ENCODE data around the gene LNP1. TPM values are rescaled to one million over a fixed set of nuclear protein-coding genes. Genes with fewer than 3 reads are reported as not detected.

LNP1 gene
- total and polyA plus RNA-seq, 10 of the 15 experiments (the other 5 are each of a cell fraction or from before 2014, with no cell fraction given), result 2.1 to 4.2 (median 2.7) TPM

DNA sequence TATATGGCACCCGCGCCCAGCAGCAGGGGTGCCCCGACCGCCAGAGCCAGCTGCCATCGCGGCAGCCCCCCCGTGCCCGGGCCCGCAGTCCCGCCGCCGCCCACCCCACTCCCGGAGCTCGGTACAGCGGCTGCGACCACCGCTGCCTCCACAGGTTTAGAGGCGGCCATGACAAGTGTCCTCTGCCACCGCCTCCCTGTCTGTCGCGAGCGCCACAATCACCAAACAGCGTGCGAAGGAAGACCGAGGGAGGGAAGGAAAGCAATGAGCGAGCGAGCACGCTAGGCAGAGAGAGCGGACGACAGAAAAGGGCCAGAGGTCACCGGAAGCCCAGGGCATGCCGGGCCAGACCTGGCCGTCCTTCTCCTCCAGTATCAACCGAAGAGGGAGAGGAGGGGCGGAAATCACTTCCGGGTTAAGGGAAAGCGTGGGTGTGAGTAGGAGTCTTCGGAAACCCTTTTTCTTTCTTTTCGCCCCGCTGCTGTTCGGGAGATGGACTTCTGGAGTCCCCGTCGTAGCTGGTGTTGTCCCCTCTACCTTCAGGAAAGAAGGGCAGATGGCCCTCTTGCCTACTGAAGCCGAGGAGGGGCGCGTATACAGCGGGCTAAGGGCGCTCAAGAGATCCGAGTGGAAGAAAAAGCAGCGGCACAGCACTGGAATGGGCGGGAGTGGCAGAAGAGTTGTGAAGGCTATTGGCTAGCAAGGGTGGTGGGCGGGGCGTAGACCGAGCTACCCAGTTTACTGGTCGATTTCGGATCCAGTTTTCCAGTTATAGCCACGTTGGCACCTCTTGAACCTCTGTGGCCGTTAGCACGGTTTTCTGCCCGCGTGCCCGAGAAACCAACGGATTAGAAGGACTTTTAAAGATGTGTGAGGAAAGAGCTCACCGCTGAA lies at the start of gene LNP1, which contains the start of gene TOMM70 (continued):
- TF ChIP-seq, protein P1, sequence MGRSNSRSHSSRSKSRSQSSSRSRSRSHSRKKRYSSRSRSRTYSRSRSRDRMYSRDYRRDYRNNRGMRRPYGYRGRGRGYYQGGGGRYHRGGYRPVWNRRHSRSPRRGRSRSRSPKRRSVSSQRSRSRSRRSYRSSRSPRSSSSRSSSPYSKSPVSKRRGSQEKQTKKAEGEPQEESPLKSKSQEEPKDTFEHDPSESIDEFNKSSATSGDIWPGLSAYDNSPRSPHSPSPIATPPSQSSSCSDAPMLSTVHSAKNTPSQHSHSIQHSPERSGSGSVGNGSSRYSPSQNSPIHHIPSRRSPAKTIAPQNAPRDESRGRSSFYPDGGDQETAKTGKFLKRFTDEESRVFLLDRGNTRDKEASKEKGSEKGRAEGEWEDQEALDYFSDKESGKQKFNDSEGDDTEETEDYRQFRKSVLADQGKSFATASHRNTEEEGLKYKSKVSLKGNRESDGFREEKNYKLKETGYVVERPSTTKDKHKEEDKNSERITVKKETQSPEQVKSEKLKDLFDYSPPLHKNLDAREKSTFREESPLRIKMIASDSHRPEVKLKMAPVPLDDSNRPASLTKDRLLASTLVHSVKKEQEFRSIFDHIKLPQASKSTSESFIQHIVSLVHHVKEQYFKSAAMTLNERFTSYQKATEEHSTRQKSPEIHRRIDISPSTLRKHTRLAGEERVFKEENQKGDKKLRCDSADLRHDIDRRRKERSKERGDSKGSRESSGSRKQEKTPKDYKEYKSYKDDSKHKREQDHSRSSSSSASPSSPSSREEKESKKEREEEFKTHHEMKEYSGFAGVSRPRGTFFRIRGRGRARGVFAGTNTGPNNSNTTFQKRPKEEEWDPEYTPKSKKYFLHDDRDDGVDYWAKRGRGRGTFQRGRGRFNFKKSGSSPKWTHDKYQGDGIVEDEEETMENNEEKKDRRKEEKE (IDR thresholded peaks at IDR 0.05), result no peak
- peak; percentile 62; the same call in 1 of the 2 replicates for TF ChIP-seq CREB1 (IDR thresholded peaks at IDR 0.05; ENCODE audit: low read depth)
- peak; percentile 69; the same call in 1 of the 2 replicates for TF ChIP-seq NFIC (IDR thresholded peaks at IDR 0.05; ENCODE audit: low read depth, low read length)
- no peak for TF ChIP-seq CBX3 (IDR thresholded peaks at IDR 0.05; ENCODE audit: borderline replicate concordance, low read depth)
- no peak for TF ChIP-seq NRF1 (conservative IDR thresholded peaks at IDR 0.05; ENCODE audit: low read depth, low read length)
- no peak for TF ChIP-seq SMARCA5 (IDR thresholded peaks at IDR 0.05)
- peak; percentile 80; the same call in 1 of the 2 replicates for TF ChIP-seq NFYB (IDR thresholded peaks at IDR 0.05; ENCODE audit: insufficient read depth, low read depth, low read length)
- TF ChIP-seq, protein P2, sequence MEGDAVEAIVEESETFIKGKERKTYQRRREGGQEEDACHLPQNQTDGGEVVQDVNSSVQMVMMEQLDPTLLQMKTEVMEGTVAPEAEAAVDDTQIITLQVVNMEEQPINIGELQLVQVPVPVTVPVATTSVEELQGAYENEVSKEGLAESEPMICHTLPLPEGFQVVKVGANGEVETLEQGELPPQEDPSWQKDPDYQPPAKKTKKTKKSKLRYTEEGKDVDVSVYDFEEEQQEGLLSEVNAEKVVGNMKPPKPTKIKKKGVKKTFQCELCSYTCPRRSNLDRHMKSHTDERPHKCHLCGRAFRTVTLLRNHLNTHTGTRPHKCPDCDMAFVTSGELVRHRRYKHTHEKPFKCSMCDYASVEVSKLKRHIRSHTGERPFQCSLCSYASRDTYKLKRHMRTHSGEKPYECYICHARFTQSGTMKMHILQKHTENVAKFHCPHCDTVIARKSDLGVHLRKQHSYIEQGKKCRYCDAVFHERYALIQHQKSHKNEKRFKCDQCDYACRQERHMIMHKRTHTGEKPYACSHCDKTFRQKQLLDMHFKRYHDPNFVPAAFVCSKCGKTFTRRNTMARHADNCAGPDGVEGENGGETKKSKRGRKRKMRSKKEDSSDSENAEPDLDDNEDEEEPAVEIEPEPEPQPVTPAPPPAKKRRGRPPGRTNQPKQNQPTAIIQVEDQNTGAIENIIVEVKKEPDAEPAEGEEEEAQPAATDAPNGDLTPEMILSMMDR (IDR thresholded peaks at IDR 0.05 in 2 of 3, conservative IDR thresholded peaks at IDR 0.05 in 1 of 3; ENCODE audit: control insufficient read depth in 2 of 3, extremely low read depth in 1 of 3, insufficient read depth in 1 of 3, low read depth in 3 of 3, low read length in 3 of 3), result no peak
- TF ChIP-seq, protein P3, sequence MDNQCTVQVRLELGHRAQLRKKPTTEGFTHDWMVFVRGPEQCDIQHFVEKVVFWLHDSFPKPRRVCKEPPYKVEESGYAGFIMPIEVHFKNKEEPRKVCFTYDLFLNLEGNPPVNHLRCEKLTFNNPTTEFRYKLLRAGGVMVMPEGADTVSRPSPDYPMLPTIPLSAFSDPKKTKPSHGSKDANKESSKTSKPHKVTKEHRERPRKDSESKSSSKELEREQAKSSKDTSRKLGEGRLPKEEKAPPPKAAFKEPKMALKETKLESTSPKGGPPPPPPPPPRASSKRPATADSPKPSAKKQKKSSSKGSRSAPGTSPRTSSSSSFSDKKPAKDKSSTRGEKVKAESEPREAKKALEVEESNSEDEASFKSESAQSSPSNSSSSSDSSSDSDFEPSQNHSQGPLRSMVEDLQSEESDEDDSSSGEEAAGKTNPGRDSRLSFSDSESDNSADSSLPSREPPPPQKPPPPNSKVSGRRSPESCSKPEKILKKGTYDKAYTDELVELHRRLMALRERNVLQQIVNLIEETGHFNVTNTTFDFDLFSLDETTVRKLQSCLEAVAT (IDR thresholded peaks at IDR 0.05), result peak; percentile 81
- no peak for TF ChIP-seq RFX5 (IDR thresholded peaks at IDR 0.05; ENCODE audit: low read depth, low read length)
- 0 out of 2 replicates have a peak, but pooled peaks have one; percentile 18 for TF ChIP-seq RB1 (IDR thresholded peaks at IDR 0.05; ENCODE audit: borderline replicate concordance)
- TF ChIP-seq EZH2 (IDR thresholded peaks at IDR 0.05; ENCODE audit: borderline replicate concordance, control insufficient read depth, low read depth, low read length), result no peak
- no peak for TF ChIP-seq KLF5 (IDR thresholded peaks at IDR 0.05; ENCODE audit: partially characterized antibody)
- no peak for TF ChIP-seq PAX5 (IDR thresholded peaks at IDR 0.05; ENCODE audit: borderline replicate concordance, low read depth, low read length)
- TF ChIP-seq, protein P4, sequence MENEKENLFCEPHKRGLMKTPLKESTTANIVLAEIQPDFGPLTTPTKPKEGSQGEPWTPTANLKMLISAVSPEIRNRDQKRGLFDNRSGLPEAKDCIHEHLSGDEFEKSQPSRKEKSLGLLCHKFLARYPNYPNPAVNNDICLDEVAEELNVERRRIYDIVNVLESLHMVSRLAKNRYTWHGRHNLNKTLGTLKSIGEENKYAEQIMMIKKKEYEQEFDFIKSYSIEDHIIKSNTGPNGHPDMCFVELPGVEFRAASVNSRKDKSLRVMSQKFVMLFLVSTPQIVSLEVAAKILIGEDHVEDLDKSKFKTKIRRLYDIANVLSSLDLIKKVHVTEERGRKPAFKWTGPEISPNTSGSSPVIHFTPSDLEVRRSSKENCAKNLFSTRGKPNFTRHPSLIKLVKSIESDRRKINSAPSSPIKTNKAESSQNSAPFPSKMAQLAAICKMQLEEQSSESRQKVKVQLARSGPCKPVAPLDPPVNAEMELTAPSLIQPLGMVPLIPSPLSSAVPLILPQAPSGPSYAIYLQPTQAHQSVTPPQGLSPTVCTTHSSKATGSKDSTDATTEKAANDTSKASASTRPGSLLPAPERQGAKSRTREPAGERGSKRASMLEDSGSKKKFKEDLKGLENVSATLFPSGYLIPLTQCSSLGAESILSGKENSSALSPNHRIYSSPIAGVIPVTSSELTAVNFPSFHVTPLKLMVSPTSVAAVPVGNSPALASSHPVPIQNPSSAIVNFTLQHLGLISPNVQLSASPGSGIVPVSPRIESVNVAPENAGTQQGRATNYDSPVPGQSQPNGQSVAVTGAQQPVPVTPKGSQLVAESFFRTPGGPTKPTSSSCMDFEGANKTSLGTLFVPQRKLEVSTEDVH (IDR thresholded peaks at IDR 0.05; ENCODE audit: low read depth, partially characterized antibody), result peak; percentile 88
- TF ChIP-seq POLR2AphosphoS2 (IDR thresholded peaks at IDR 0.05; ENCODE audit: low read depth, low read length), result peak; percentile 34; the same call in 1 of the 2 replicates
- TF ChIP-seq SIN3A (IDR thresholded peaks at IDR 0.05; ENCODE audit: low read depth, low read length), result peak; percentile 32; the same call in 1 of the 2 replicates
- TF ChIP-seq MTA2 (IDR thresholded peaks at IDR 0.05; ENCODE audit: low read depth), result peak; percentile 97
- peak; percentile 99 for TF ChIP-seq NR2F1 (conservative IDR thresholded peaks at IDR 0.05)
- TF ChIP-seq BACH1 (IDR thresholded peaks at IDR 0.05; ENCODE audit: borderline replicate concordance), result 0 out of 2 replicates have a peak, but pooled peaks have one; percentile 22
